Measurements from ENCODE around the gene DICER1.

The DICER1 gene

DNA sequence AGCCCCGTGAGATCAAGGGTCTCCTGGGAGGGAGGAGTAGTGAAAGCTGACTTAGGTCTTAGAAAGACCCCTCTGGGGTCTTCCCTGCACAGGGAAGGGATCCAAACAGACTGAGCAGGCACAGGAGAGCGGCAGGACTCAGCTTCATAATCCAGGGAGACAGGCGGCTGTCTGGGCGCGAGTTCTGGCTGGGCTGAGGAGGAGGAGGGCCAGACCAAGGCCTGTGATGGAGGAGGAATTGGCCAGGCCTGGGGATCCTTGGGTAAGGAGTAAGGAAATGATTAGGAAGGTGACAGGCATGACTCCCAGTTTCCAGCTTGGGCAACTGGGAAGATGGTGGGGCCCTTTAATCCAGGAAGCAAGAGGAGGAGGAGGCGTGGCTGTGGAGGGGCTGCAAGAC is 93.1 kb downstream of the DICER1 start:
- Histone ChIP-seq H3K18ac (ENCODE audit: low read length) (no peak overlapping the region), H2BK120ac (ENCODE audit: low read depth, low read length) (no peak overlapping the region), H2BK5ac (ENCODE audit: low read length) (no peak overlapping the region), H3K56ac (ENCODE audit: low read length) (no peak overlapping the region), H3K9ac (ENCODE audit: low read length) (no peak overlapping the region), H3K23ac (ENCODE audit: low read length) (no peak overlapping the region), H2AK5ac (ENCODE audit: low read length) (no peak overlapping the region), H3K36me3 (ENCODE audit: control insufficient read depth, insufficient read depth, low read length) (no peaks in the 10 kb centered on the region), H3K4ac (ENCODE audit: low read depth, low read length) (no peak overlapping the region), H3K4me1 (ENCODE audit: control insufficient read depth, low read depth, low read length) (no peaks in the 10 kb centered on the region), H2BK15ac (replicated peaks; ENCODE audit: low read depth) (no peak overlapping the region), H3K27ac (ENCODE audit: low read depth, low read length) (no peak overlapping the region), H4K8ac (ENCODE audit: low read depth, low read length) (no peak overlapping the region), H3K4me2 (ENCODE audit: low read length) (no peak overlapping the region), H4K5ac (ENCODE audit: low read length) (no peak overlapping the region), H3K79me2 (ENCODE audit: control insufficient read depth, insufficient read depth, low read length) (no peaks in the 10 kb centered on the region), H3K79me1 (ENCODE audit: low read length) (no peaks in the 10 kb centered on the region), H3K27me3 (ENCODE audit: insufficient read depth, low read length, poor library complexity) (no peaks in the 10 kb centered on the region), H3K4me3 (ENCODE audit: low read length) (no peak overlapping the region)
- WGBS (ENCODE audit: extremely low coverage, insufficient coverage, low lambda C conversion rate): no CpG with 5 or more reads among the region's 6 CpGs
- DNase-seq: no peak

DNA sequence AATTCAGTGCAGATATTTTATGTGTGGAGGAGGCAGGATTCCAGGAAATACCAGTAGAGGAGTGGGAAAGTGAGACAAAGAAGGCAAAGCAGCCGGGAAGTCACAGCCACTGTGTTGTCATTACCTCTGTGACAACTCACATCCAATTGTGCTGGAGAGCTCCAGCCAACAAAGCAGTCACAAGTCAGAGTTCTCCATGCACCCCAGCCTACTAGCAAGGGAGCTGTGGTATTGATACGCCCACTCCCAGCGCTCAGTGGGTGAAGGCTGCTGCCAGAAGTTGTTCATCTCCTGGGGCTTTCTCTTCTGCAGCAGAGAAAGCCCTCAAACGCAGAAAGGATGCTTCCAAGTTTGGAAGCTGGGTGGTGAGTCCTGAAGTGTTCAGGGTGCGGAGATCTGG is 93.9 kb downstream of the DICER1 start:
- Histone ChIP-seq H2BK120ac (ENCODE audit: low read depth, low read length) (no peak overlapping the region), H3K79me2 (ENCODE audit: control insufficient read depth, insufficient read depth, low read length) (no peaks in the 10 kb centered on the region), H3K36me3 (ENCODE audit: control insufficient read depth, insufficient read depth, low read length) (no peaks in the 10 kb centered on the region), H3K4me1 (ENCODE audit: control insufficient read depth, low read depth, low read length) (no peaks in the 10 kb centered on the region), H2AK5ac (ENCODE audit: low read length) (no peak overlapping the region), H3K27me3 (ENCODE audit: insufficient read depth, low read length, poor library complexity) (no peaks in the 10 kb centered on the region), H4K8ac (ENCODE audit: low read depth, low read length) (no peak overlapping the region), H3K4ac (ENCODE audit: low read depth, low read length) (no peak overlapping the region), H3K4me3 (ENCODE audit: low read length) (no peak overlapping the region), H3K4me2 (ENCODE audit: low read length) (no peak overlapping the region), H3K18ac (ENCODE audit: low read length) (no peak overlapping the region), H3K79me1 (ENCODE audit: low read length) (no peaks in the 10 kb centered on the region), H3K27ac (ENCODE audit: low read depth, low read length) (no peak overlapping the region), H3K23ac (ENCODE audit: low read length) (no peak overlapping the region), H4K5ac (ENCODE audit: low read length) (no peak overlapping the region), H2BK15ac (replicated peaks; ENCODE audit: low read depth) (no peak overlapping the region), H3K56ac (ENCODE audit: low read length) (no peak overlapping the region), H3K9ac (ENCODE audit: low read length) (no peak overlapping the region), H2BK5ac (ENCODE audit: low read length) (no peak overlapping the region)
- WGBS (ENCODE audit: extremely low coverage, insufficient coverage, low lambda C conversion rate): no CpG with 5 or more reads among the region's 5 CpGs
- no peak for DNase-seq

- Histone ChIP-seq H3K79me2 (ENCODE audit: control insufficient read depth, insufficient read depth, low read length) (no peaks in the 10 kb centered on the region), H3K23ac (ENCODE audit: low read length) (no peak overlapping the region), H3K4me3 (ENCODE audit: low read length) (no peak overlapping the region), H3K18ac (ENCODE audit: low read length) (no peak overlapping the region), H3K56ac (ENCODE audit: low read length) (no peak overlapping the region), H2BK5ac (ENCODE audit: low read length) (no peak overlapping the region), H3K27me3 (ENCODE audit: insufficient read depth, low read length, poor library complexity) (no peaks in the 10 kb centered on the region), H4K5ac (ENCODE audit: low read length) (no peak overlapping the region), H2BK15ac (replicated peaks; ENCODE audit: low read depth) (no peak overlapping the region), H3K79me1 (ENCODE audit: low read length) (no peaks in the 10 kb centered on the region), H3K36me3 (ENCODE audit: control insufficient read depth, insufficient read depth, low read length) (no peaks in the 10 kb centered on the region), H3K4me2 (ENCODE audit: low read length) (no peak overlapping the region), H3K4me1 (ENCODE audit: control insufficient read depth, low read depth, low read length) (no peaks in the 10 kb centered on the region), H3K9ac (ENCODE audit: low read length) (no peak overlapping the region), H2BK120ac (ENCODE audit: low read depth, low read length) (no peak overlapping the region), H3K4ac (ENCODE audit: low read depth, low read length) (no peak overlapping the region), H3K27ac (ENCODE audit: low read depth, low read length) (no peak overlapping the region), H4K8ac (ENCODE audit: low read depth, low read length) (no peak overlapping the region), H2AK5ac (ENCODE audit: low read length) (no peak overlapping the region)
- WGBS (ENCODE audit: extremely low coverage, insufficient coverage, low lambda C conversion rate): no CpG with 5 or more reads among the region's 5 CpGs
- no peak for DNase-seq
Measured at GRCh38 chr14:95062946-95063345, 94.4 kb downstream of the DICER1 start.

GRCh38 chr14:95062220-95062619 is 95.1 kb downstream of the DICER1 start:
- DNase-seq: no peak
- Histone ChIP-seq H3K27ac (ENCODE audit: low read depth, low read length) (no peak overlapping the region), H3K36me3 (ENCODE audit: control insufficient read depth, insufficient read depth, low read length) (no peaks in the 10 kb centered on the region), H3K9ac (ENCODE audit: low read length) (no peak overlapping the region), H2AK5ac (ENCODE audit: low read length) (no peak overlapping the region), H3K4me3 (ENCODE audit: low read length) (no peak overlapping the region), H3K4me2 (ENCODE audit: low read length) (no peak overlapping the region), H3K4me1 (ENCODE audit: control insufficient read depth, low read depth, low read length) (no peaks in the 10 kb centered on the region), H3K23ac (ENCODE audit: low read length) (no peak overlapping the region), H3K4ac (ENCODE audit: low read depth, low read length) (no peak overlapping the region), H2BK15ac (replicated peaks; ENCODE audit: low read depth) (no peak overlapping the region), H2BK5ac (ENCODE audit: low read length) (no peak overlapping the region), H4K5ac (ENCODE audit: low read length) (no peak overlapping the region), H2BK120ac (ENCODE audit: low read depth, low read length) (no peak overlapping the region), H3K56ac (ENCODE audit: low read length) (no peak overlapping the region), H3K27me3 (ENCODE audit: insufficient read depth, low read length, poor library complexity) (no peaks in the 10 kb centered on the region), H3K18ac (ENCODE audit: low read length) (no peak overlapping the region), H3K79me2 (ENCODE audit: control insufficient read depth, insufficient read depth, low read length) (no peaks in the 10 kb centered on the region), H4K8ac (ENCODE audit: low read depth, low read length) (no peak overlapping the region), H3K79me1 (ENCODE audit: low read length) (no peaks in the 10 kb centered on the region)
- no CpG with 5 or more reads among the region's 5 CpGs for WGBS (ENCODE audit: extremely low coverage, insufficient coverage, low lambda C conversion rate)

DNA sequence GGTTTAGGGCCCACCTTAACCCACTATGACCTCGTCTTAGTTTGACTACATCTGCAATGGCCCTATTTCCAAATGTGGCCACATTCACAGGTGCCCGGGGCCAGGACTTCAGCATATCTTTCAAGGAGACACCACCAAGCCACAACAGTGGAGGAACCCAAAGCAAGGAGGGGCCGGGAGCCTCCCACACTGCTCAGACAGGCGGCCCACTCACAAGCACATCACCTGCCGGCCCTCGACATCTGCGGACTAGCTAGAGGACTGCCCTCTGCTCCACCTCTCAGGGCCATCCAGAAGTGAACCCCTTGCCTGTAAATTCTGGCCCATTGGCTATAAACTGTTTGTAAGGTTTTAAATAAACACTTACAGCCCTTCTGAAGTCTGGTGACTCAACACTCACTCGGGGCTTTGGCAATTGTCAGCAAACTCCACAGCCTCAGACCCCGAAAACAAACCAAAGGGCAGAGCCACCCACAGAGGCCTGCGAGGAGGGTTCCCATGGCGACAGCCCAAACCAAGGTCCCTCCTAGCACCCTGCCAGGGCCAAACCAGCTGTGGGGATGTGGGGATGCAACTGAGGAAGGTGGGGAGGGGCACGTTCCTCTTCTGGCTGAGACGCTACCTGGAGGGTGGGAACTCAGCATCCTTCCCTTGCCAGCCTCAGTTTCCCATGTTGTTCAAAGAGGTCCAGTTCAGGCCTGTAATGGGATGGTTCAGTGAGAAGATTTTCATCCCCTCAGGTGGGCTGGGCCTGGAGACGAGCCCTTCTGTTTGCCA is 95.8 kb downstream of the DICER1 start:
- Histone ChIP-seq H3K79me1 (ENCODE audit: low read length) (no peaks in the 10 kb centered on the region), H3K4me3 (ENCODE audit: low read length) (no peak overlapping the region), H2BK5ac (ENCODE audit: low read length) (no peak overlapping the region), H4K8ac (ENCODE audit: low read depth, low read length) (no peak overlapping the region), H3K4me1 (ENCODE audit: control insufficient read depth, low read depth, low read length) (no peaks in the 10 kb centered on the region), H3K79me2 (ENCODE audit: control insufficient read depth, insufficient read depth, low read length) (no peaks in the 10 kb centered on the region), H2AK5ac (ENCODE audit: low read length) (no peak overlapping the region), H2BK120ac (ENCODE audit: low read depth, low read length) (no peak overlapping the region), H3K56ac (ENCODE audit: low read length) (no peak overlapping the region), H3K4ac (ENCODE audit: low read depth, low read length) (no peak overlapping the region), H3K4me2 (ENCODE audit: low read length) (no peak overlapping the region), H3K9ac (ENCODE audit: low read length) (no peak overlapping the region), H4K5ac (ENCODE audit: low read length) (no peak overlapping the region), H3K18ac (ENCODE audit: low read length) (no peak overlapping the region), H3K27me3 (ENCODE audit: insufficient read depth, low read length, poor library complexity) (no peaks in the 10 kb centered on the region), H3K23ac (ENCODE audit: low read length) (no peak overlapping the region), H3K27ac (ENCODE audit: low read depth, low read length) (no peak overlapping the region), H2BK15ac (replicated peaks; ENCODE audit: low read depth) (no peak overlapping the region), H3K36me3 (ENCODE audit: control insufficient read depth, insufficient read depth, low read length) (no peaks in the 10 kb centered on the region)
- no CpG with 5 or more reads among the region's 14 CpGs for WGBS (ENCODE audit: extremely low coverage, insufficient coverage, low lambda C conversion rate)
- no peak for DNase-seq

DNA sequence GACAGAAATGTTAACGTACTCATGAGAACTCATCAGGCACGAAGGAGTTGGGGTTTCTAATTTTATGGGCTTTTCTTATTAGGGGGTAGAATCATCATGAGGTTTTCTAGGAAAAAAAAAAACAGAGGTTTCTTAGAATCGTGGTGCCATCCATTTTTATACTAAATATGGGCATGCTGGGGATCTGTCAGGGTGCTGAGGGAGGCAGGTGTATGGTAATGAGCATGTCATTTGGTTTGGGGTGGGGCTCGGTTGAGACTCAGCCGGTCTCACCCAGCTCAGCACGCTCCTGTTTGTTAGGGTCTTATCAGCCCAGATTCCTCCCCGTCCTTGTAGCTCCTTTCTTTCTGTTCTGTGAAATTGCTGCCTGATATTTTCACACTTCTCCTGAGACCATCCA is 98.2 kb downstream of the DICER1 start:
- WGBS (ENCODE audit: extremely low coverage, insufficient coverage, low lambda C conversion rate): no CpG with 5 or more reads among the region's 7 CpGs
- H3K4me3 ChIP-seq (ENCODE audit: low read length): no peak overlapping the region

More for the DNA sequence above, 98.2 kb downstream of the DICER1 start:
- Histone ChIP-seq H4K8ac (ENCODE audit: low read depth, low read length) (no peak overlapping the region), H3K4me1 (ENCODE audit: control insufficient read depth, low read depth, low read length) (no peaks in the 10 kb centered on the region), H4K5ac (ENCODE audit: low read length) (no peak overlapping the region), H3K4me2 (ENCODE audit: low read length) (no peak overlapping the region), H3K79me2 (ENCODE audit: control insufficient read depth, insufficient read depth, low read length) (no peaks in the 10 kb centered on the region), H2BK15ac (replicated peaks; ENCODE audit: low read depth) (no peak overlapping the region), H3K56ac (ENCODE audit: low read length) (no peak overlapping the region), H2BK5ac (ENCODE audit: low read length) (no peak overlapping the region), H3K4ac (ENCODE audit: low read depth, low read length) (no peak overlapping the region), H3K79me1 (ENCODE audit: low read length) (no peaks in the 10 kb centered on the region), H3K27ac (ENCODE audit: low read depth, low read length) (no peak overlapping the region), H2AK5ac (ENCODE audit: low read length) (no peak overlapping the region), H3K23ac (ENCODE audit: low read length) (no peak overlapping the region), H2BK120ac (ENCODE audit: low read depth, low read length) (no peak overlapping the region), H3K9ac (ENCODE audit: low read length) (no peak overlapping the region), H3K27me3 (ENCODE audit: insufficient read depth, low read length, poor library complexity) (no peaks in the 10 kb centered on the region), H3K18ac (ENCODE audit: low read length) (no peak overlapping the region), H3K36me3 (ENCODE audit: control insufficient read depth, insufficient read depth, low read length) (no peaks in the 10 kb centered on the region)
- DNase-seq: no peak
